H1 (cell line): ENCODE results near the gene NR4A1. TPM values are rescaled to one million over a fixed set of nuclear protein-coding genes. Genes with fewer than 3 reads are reported as not detected.

Experiments used
- RAD21 ChIP-seq, 2 experiments: IDR thresholded peaks in 1 of 2; conservative IDR thresholded peaks in 1 of 2; 2 replicates each; pipeline ENCODE4 v1.6.1; 2011; ENCODE audit warnings: low read depth in 2 of 2, low read length in 2 of 2, improper control_type of control experiment in 1 of 2, inconsistent platforms in 1 of 2, mild to moderate bottlenecking in 1 of 2, moderate library complexity in 1 of 2
- RFX5 ChIP-seq: IDR thresholded peaks from 2 replicates; pipeline ENCODE4 v1.6.1; 2011; ENCODE audit warnings: low read depth, low read length, improper control_type of control experiment, borderline replicate concordance
- polyA plus RNA-seq, 7 experiments: library from polyadenylated mRNA; depleted of rRNA in 3 of 7; stranded (reverse) in 5 of 7; unstranded in 2 of 7; fragments of >200 nt in 5 of 7; fragments of 200-250 nt in 2 of 7; gene quantifications; 1 replicate in 5 of 7; 2 replicates in 1 of 7; 4 replicates in 1 of 7; pipeline versions ENCODE4 v1.2.1 to v1.2.3, GENCODE V29; 2011 to 2013; ENCODE audit warnings: missing spikeins in 2 of 7, mixed read lengths in 2 of 7
- total RNA-seq: library from RNA; stranded (reverse); fragmentation: NEBNext Ultra II Directional; extraction: Animal tissue kit (Norgen Biotek cat#: 25700); gene quantifications from 2 replicates; pipeline ENCODE4 v1.2.1, GENCODE V29; 2021

NR4A1 gene
- total and polyA plus RNA-seq, 2 of the 8 experiments (the other 6 are each of a cell fraction or from before 2014, with no cell fraction given) = 18.7 to 23.3 TPM

GRCh38 chr12:52006726-52007157 is 44.5 kb upstream of the NR4A1 start, which contains the start of gene TAMALIN (continued):
- no peak for TF ChIP-seq RAD21 (IDR thresholded peaks at IDR 0.05 in 1 of 2, conservative IDR thresholded peaks at IDR 0.05 in 1 of 2; ENCODE audit: low read depth in 2 of 2, low read length in 2 of 2)
- TF ChIP-seq RFX5 = no peak
